Measurements from ENCODE around the gene SORT1. TPM values are rescaled to one million over a fixed set of nuclear protein-coding genes. Genes with fewer than 3 reads are reported as not detected.

SORT1 gene
- total and polyA plus RNA-seq, 4 donors = 30.1 to 78.6 (median 62.2) TPM

- Histone ChIP-seq H3K27ac (ENCODE audit: low read depth, low read length) (no peak overlapping the region), H3K4me1 (ENCODE audit: control insufficient read depth, insufficient read depth, low read length) (peaks cover 26% of the 10 kb centered on the region), H3K4me3 (ENCODE audit: low read depth, low read length) (no peak overlapping the region), H3K9me3 (ENCODE audit: control insufficient read depth, insufficient read depth, low read length) (no peaks in the 10 kb centered on the region), H3K36me3 (ENCODE audit: control insufficient read depth, insufficient read depth, low read length) (peaks cover 77% of the 10 kb centered on the region), H3K27me3 (ENCODE audit: control insufficient read depth, insufficient read depth, low read length) (no peaks in the 10 kb centered on the region)
- DNase-seq (ENCODE audit: low read depth in 4 of 6, low spot score in 6 of 6) = no peak
- WGBS (ENCODE audit: insufficient coverage) = 86% methylated on average over 14 of the region's 16 CpGs
These were observed 124.7 kb downstream of the SORT1 start for GRCh38 chr1:109272831-109273547.

GRCh38 chr1:109272021-109272799 lies 125.5 kb downstream of the SORT1 start:
- WGBS (ENCODE audit: insufficient coverage) = 78% methylated on average over 13 of the region's 13 CpGs
- Histone ChIP-seq H3K27ac (ENCODE audit: low read depth, low read length) (no peak overlapping the region), H3K36me3 (ENCODE audit: control insufficient read depth, insufficient read depth, low read length) (peaks cover 85% of the 10 kb centered on the region), H3K27me3 (ENCODE audit: control insufficient read depth, insufficient read depth, low read length) (no peaks in the 10 kb centered on the region), H3K9me3 (ENCODE audit: control insufficient read depth, insufficient read depth, low read length) (no peaks in the 10 kb centered on the region), H3K4me3 (ENCODE audit: low read depth, low read length) (no peak overlapping the region), H3K4me1 (ENCODE audit: control insufficient read depth, insufficient read depth, low read length) (peaks cover 18% of the 10 kb centered on the region)
- no peak for DNase-seq (ENCODE audit: low read depth in 4 of 6, low spot score in 6 of 6)

GRCh38 chr1:109271458-109271857 lies 126.3 kb downstream of the SORT1 start:
- H3K9me3 ChIP-seq (ENCODE audit: control insufficient read depth, insufficient read depth, low read length) = no peaks in the 10 kb centered on the region
- H3K36me3 ChIP-seq (ENCODE audit: control insufficient read depth, insufficient read depth, low read length) = peaks cover 91% of the 10 kb centered on the region
- WGBS (ENCODE audit: insufficient coverage) = 80% methylated on average over 1 of the region's 6 CpGs
- peaks cover 16% of the 10 kb centered on the region for H3K4me1 ChIP-seq (ENCODE audit: control insufficient read depth, insufficient read depth, low read length)
- H3K27ac ChIP-seq (ENCODE audit: low read depth, low read length) = no peak overlapping the region
- no peak overlapping the region for H3K4me3 ChIP-seq (ENCODE audit: low read depth, low read length)
- no peak for DNase-seq (ENCODE audit: low read depth in 4 of 6, low spot score in 6 of 6)
- H3K27me3 ChIP-seq (ENCODE audit: control insufficient read depth, insufficient read depth, low read length) = no peaks in the 10 kb centered on the region

GRCh38 chr1:109270623-109271317 lies 126.9 kb downstream of the SORT1 start:
- peaks cover 15% of the 10 kb centered on the region for H3K4me1 ChIP-seq (ENCODE audit: control insufficient read depth, insufficient read depth, low read length)
- H3K36me3 ChIP-seq (ENCODE audit: control insufficient read depth, insufficient read depth, low read length) = peaks cover 96% of the 10 kb centered on the region
- H3K4me3 ChIP-seq (ENCODE audit: low read depth, low read length) = no peak overlapping the region
- H3K9me3 ChIP-seq (ENCODE audit: control insufficient read depth, insufficient read depth, low read length) = no peaks in the 10 kb centered on the region
- DNase-seq (ENCODE audit: low read depth in 4 of 6, low spot score in 6 of 6) = no peak
- no peak overlapping the region for H3K27ac ChIP-seq (ENCODE audit: low read depth, low read length)
- WGBS (ENCODE audit: insufficient coverage) = 98% methylated on average over 20 of the region's 20 CpGs
- H3K27me3 ChIP-seq (ENCODE audit: control insufficient read depth, insufficient read depth, low read length) = no peaks in the 10 kb centered on the region

- Histone ChIP-seq H3K9me3 (ENCODE audit: control insufficient read depth, insufficient read depth, low read length) (no peaks in the 10 kb centered on the region), H3K27ac (ENCODE audit: low read depth, low read length) (no peak overlapping the region), H3K4me3 (ENCODE audit: low read depth, low read length) (no peak overlapping the region), H3K4me1 (ENCODE audit: control insufficient read depth, insufficient read depth, low read length) (peaks cover 9% of the 10 kb centered on the region), H3K36me3 (ENCODE audit: control insufficient read depth, insufficient read depth, low read length) (peaks cover 99% of the 10 kb centered on the region), H3K27me3 (ENCODE audit: control insufficient read depth, insufficient read depth, low read length) (no peaks in the 10 kb centered on the region)
- 93% methylated on average over 17 of the region's 17 CpGs for WGBS (ENCODE audit: insufficient coverage)
- DNase-seq (ENCODE audit: low read depth in 4 of 6, low spot score in 6 of 6) = no peak
These were observed 127.6 kb downstream of the SORT1 start for GRCh38 chr1:109269981-109270622.

- WGBS (ENCODE audit: insufficient coverage) = 89% methylated on average over 26 of the region's 33 CpGs
- Histone ChIP-seq H3K4me1 (ENCODE audit: control insufficient read depth, insufficient read depth, low read length) (peaks cover 3% of the 10 kb centered on the region), H3K36me3 (ENCODE audit: control insufficient read depth, insufficient read depth, low read length) (peaks cover 99% of the 10 kb centered on the region), H3K4me3 (ENCODE audit: low read depth, low read length) (no peak overlapping the region), H3K27ac (ENCODE audit: low read depth, low read length) (no peak overlapping the region), H3K27me3 (ENCODE audit: control insufficient read depth, insufficient read depth, low read length) (no peaks in the 10 kb centered on the region), H3K9me3 (ENCODE audit: control insufficient read depth, insufficient read depth, low read length) (no peaks in the 10 kb centered on the region)
- DNase-seq (ENCODE audit: low read depth in 4 of 6, low spot score in 6 of 6) = no peak
These were observed 128.3 kb downstream of the SORT1 start for GRCh38 chr1:109269212-109269980.

GRCh38 chr1:109268431-109269211 lies 129.1 kb downstream of the SORT1 start:
- H3K9me3 ChIP-seq (ENCODE audit: control insufficient read depth, insufficient read depth, low read length) = no peaks in the 10 kb centered on the region
- no peaks in the 10 kb centered on the region for H3K27me3 ChIP-seq (ENCODE audit: control insufficient read depth, insufficient read depth, low read length)
- H3K4me1 ChIP-seq (ENCODE audit: control insufficient read depth, insufficient read depth, low read length) = peaks cover 8% of the 10 kb centered on the region
- no peak for DNase-seq (ENCODE audit: low read depth in 4 of 6, low spot score in 6 of 6)
- 95% methylated on average over 27 of the region's 29 CpGs for WGBS (ENCODE audit: insufficient coverage)
- H3K27ac ChIP-seq (ENCODE audit: low read depth, low read length) = no peak overlapping the region
- H3K36me3 ChIP-seq (ENCODE audit: control insufficient read depth, insufficient read depth, low read length) = peaks cover 99% of the 10 kb centered on the region
- H3K4me3 ChIP-seq (ENCODE audit: low read depth, low read length) = no peak overlapping the region

GRCh38 chr1:109267743-109268300 lies 129.9 kb downstream of the SORT1 start:
- no peak for DNase-seq (ENCODE audit: low read depth in 4 of 6, low spot score in 6 of 6)
- Histone ChIP-seq H3K9me3 (ENCODE audit: control insufficient read depth, insufficient read depth, low read length) (no peaks in the 10 kb centered on the region), H3K27ac (ENCODE audit: low read depth, low read length) (no peak overlapping the region), H3K27me3 (ENCODE audit: control insufficient read depth, insufficient read depth, low read length) (no peaks in the 10 kb centered on the region), H3K36me3 (ENCODE audit: control insufficient read depth, insufficient read depth, low read length) (peaks cover 99% of the 10 kb centered on the region), H3K4me3 (ENCODE audit: low read depth, low read length) (no peak overlapping the region), H3K4me1 (ENCODE audit: control insufficient read depth, insufficient read depth, low read length) (peaks cover 16% of the 10 kb centered on the region)
- 89% methylated on average over 17 of the region's 17 CpGs for WGBS (ENCODE audit: insufficient coverage)
